A549 treated with dexamethasone at 1 μM for 4 hours (cell line): ENCODE data around the gene RLBP1. TPM values are rescaled to one million over a fixed set of nuclear protein-coding genes. Genes with fewer than 3 reads are reported as not detected.

ENCODE experiments used
- total RNA-seq: library from RNA; stranded (reverse); fragments of 200-300 nt; extraction: Qiagen RNA extraction; gene quantifications from 5 replicates; pipeline ENCODE4 v1.2.3, GENCODE V29; 2022

Gene RLBP1
- not detected in 5 replicates for total RNA-seq

DNA sequence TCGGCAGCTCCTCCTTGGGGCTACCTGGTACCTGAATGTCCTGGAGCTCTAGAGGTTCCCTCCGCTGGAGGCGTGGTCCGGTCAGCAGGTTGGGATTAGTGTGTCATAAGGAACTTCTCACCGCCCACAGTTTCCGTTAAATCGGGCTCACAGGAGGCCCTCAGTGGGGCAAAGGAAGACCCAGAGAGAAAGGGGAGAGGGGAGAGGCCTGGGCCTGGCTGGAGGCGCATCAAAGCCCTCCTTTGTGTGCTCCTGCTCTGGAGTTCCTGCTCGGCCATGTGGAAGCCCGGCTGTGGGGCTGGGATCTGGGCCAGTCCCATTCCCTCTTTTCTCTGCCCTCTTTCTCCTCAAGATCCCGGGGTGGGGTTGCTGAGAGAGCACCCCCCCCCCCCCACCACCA lies at the start of gene RLBP1:
Gene RLBP1, minus strand, starts transcription at position 37 of the 400 bp plus-strand sequence. CDS start 2,604 bp downstream, outside the sequence.

DNA sequence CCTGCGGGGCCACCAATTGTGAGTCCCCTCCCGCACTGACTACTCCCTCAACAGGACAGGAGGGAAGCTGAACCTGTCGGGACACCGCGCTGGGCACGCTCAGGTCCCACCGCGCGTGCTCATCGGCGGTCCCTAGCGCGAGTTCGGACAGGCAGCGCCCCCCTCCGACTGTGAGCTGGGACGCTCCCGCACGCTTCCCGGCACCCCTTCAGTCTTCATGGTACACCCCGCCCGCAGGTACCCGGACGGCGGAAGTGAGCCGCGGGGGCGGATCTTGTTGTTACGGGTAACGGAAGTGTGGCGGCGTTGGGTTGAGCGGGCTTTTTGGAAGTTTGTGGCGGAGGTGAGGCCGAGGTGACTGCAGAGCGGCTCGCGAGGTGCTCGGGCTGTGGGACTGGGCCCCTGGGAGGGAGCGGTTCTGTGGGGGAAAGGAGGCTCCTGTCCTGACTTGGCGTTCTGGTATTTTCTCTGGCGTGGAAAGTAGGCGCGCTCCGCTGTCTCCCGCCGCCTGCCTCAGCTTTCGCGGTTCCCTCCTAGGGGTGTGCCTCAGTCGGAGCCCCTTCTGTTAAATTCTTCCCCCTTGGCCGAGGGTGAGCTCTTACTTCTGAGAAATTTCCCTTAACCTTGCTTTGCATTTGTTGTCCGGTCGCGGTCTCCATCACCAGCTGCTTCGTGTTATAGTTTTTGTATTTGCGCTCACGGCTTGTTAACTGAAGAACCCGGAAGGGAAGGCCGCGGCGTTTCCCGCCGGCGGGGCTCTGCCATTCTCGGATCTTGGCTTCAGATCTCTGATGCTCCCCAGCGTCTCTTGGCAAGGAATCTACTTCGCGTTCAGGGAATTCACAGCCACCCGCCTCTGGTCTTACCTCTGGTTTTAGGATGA lies 22.6 kb upstream of the RLBP1 start, which contains the start of gene FANCI:
Gene FANCI, plus strand, starts transcription at position 289 of the 883 bp plus-strand sequence. CDS start 3,669 bp downstream, outside the sequence.

Other genes starting within 250 kb of the RLBP1 start
- 102 to 214 TPM (median 176 TPM) in 5 replicates for gene ABHD2, start 133.1 kb downstream of the RLBP1 start, total RNA-seq
- gene FANCI, start 22.4 kb upstream of the RLBP1 start, total RNA-seq = 50.6 to 68.4 TPM (median 60.8 TPM) in 5 replicates
- 40.7 to 59.3 TPM (median 54.6 TPM) in 5 replicates for gene POLG, start 113.2 kb upstream of the RLBP1 start, total RNA-seq